WTC11 (cell line): Measurements from ENCODE around the gene AFF3. TPM values are rescaled to one million over a fixed set of nuclear protein-coding genes. Genes with fewer than 3 reads are reported as not detected.

Experiments used
- ATAC-seq: fragments of 200-7000 bp; cut with Tn5 transposase; 2 replicates; pipeline ENCODE4 v1.10.0; 2021; ENCODE audit warnings: mild to moderate bottlenecking, moderate library complexity
- CTCF ChIA-PET: fragments of 300-600 bp; sonication (Branson Sonifier 250); formaldehyde crosslinking; loops from one replicate; lab custom pipeline; 2021; ENCODE audit warnings: antibody characterized with exemption; lab: Charles Lee
- POLR2A ChIA-PET: fragments of 350-600 bp; sonication (Branson Sonifier 250); formaldehyde crosslinking; loops from one replicate; lab custom pipeline; 2021; ENCODE audit warnings: antibody characterized with exemption; lab: Charles Lee
- DNase-seq: peaks from one replicate; pipeline ENCODE4 v3.0.0; 2021; ENCODE audit warnings: low spot score
- H3K27ac Mint-ChIP-seq: 2 replicates; pipeline ENCODE4 v1.8.0; 2021; ENCODE audit warnings: mixed read lengths
- H3K27me3 Mint-ChIP-seq: 2 replicates; pipeline ENCODE4 v1.8.0; 2021; ENCODE audit warnings: low read depth, mild to moderate bottlenecking, moderate library complexity, mixed read lengths
- H3K36me3 Mint-ChIP-seq: 2 replicates; pipeline ENCODE4 v1.8.0; 2021; ENCODE audit warnings: mixed read lengths
- H3K4me1 Mint-ChIP-seq: 2 replicates; pipeline ENCODE4 v1.8.0; 2022; ENCODE audit warnings: mixed read lengths
- H3K4me3 Mint-ChIP-seq: 2 replicates; pipeline ENCODE4 v1.8.0; 2021; ENCODE audit warnings: mild to moderate bottlenecking, moderate library complexity, mixed read lengths
- H3K9me3 Mint-ChIP-seq: 2 replicates; pipeline ENCODE4 v1.8.0; 2021; ENCODE audit warnings: mixed read lengths
- AR ChIP-seq: fragments of 250-450 bp; sonication (Bioruptor Pico); IDR thresholded peaks from 2 replicates; pipeline ENCODE4 v1.9.0; 2021; ENCODE audit warnings: mild to moderate bottlenecking
- ATF1 ChIP-seq: sonication (generic); formaldehyde crosslinking; IDR thresholded peaks from 2 replicates; pipeline ENCODE4 v1.8.1; 2023; ENCODE audit warnings: mild to moderate bottlenecking, moderate library complexity, missing genetic modification reagents
- ATF2 ChIP-seq: sonication (generic); formaldehyde crosslinking; IDR thresholded peaks from 2 replicates; pipeline ENCODE4 v1.8.1; 2022; ENCODE audit warnings: low read depth, missing genetic modification reagents, borderline replicate concordance
- ELF4 ChIP-seq: sonication (generic); formaldehyde crosslinking; IDR thresholded peaks from 2 replicates; pipeline ENCODE4 v1.8.1; 2022; ENCODE audit warnings: low read depth, mild to moderate bottlenecking, moderate library complexity, missing genetic modification reagents
- FOXP1 ChIP-seq: sonication (generic); formaldehyde crosslinking; IDR thresholded peaks from 2 replicates; pipeline ENCODE4 v1.8.0; 2022; ENCODE audit warnings: missing genetic modification reagents, mild to moderate bottlenecking, moderate library complexity, borderline replicate concordance
- GRHL2 ChIP-seq: fragments of 250-450 bp; sonication (Bioruptor Pico); IDR thresholded peaks from 2 replicates; pipeline ENCODE4 v1.8.0; 2022; ENCODE audit warnings: mild to moderate bottlenecking, moderate library complexity; ENCODE audit not compliant: insufficient replicate concordance, severe bottlenecking
- HMGA2 ChIP-seq: fragments of 250-450 bp; sonication (Bioruptor Pico); IDR thresholded peaks from 2 replicates; pipeline ENCODE4 v1.4.0; 2021; ENCODE audit warnings: mild to moderate bottlenecking, moderate library complexity
- IRF1 ChIP-seq: sonication (generic); formaldehyde crosslinking; IDR thresholded peaks from 2 replicates; pipeline ENCODE4 v1.8.0; 2023; ENCODE audit warnings: missing genetic modification reagents
- IRF2 ChIP-seq: sonication (generic); formaldehyde crosslinking; IDR thresholded peaks from 2 replicates; pipeline ENCODE4 v1.8.0; 2022; ENCODE audit warnings: low read depth, missing genetic modification reagents, borderline replicate concordance
- MLX ChIP-seq: sonication (generic); formaldehyde crosslinking; IDR thresholded peaks from 2 replicates; pipeline ENCODE4 v1.8.1; 2023; ENCODE audit warnings: mild to moderate bottlenecking, missing genetic modification reagents, moderate library complexity
- NFE2L1 ChIP-seq: sonication (generic); formaldehyde crosslinking; IDR thresholded peaks from 2 replicates; pipeline ENCODE4 v1.8.1; 2023; ENCODE audit warnings: missing genetic modification reagents
- OVOL2 ChIP-seq: fragments of 250-450 bp; sonication (Bioruptor Pico); IDR thresholded peaks from 2 replicates; pipeline ENCODE4 v1.9.0; 2021; ENCODE audit warnings: mild to moderate bottlenecking, borderline replicate concordance
- SMAD4 ChIP-seq: sonication (generic); formaldehyde crosslinking; IDR thresholded peaks from 2 replicates; pipeline ENCODE4 v1.8.0; 2022; ENCODE audit warnings: mild to moderate bottlenecking, missing genetic modification reagents
- SP1 ChIP-seq: sonication (generic); formaldehyde crosslinking; conservative IDR thresholded peaks from 2 replicates; pipeline ENCODE4 v1.8.1; 2022; ENCODE audit warnings: missing genetic modification reagents
- TCF7 ChIP-seq: sonication (generic); formaldehyde crosslinking; IDR thresholded peaks from 2 replicates; pipeline ENCODE4 v1.8.0; 2022; ENCODE audit warnings: mild to moderate bottlenecking, low read depth, missing genetic modification reagents, moderate library complexity
- ZBTB21 ChIP-seq: sonication (generic); formaldehyde crosslinking; IDR thresholded peaks from 2 replicates; pipeline ENCODE4 v1.8.1; 2023; ENCODE audit warnings: mild to moderate bottlenecking, missing genetic modification reagents, borderline replicate concordance
- ZNF219 ChIP-seq: sonication (generic); formaldehyde crosslinking; IDR thresholded peaks from 2 replicates; pipeline ENCODE4 v1.8.0; 2023; ENCODE audit warnings: missing genetic modification reagents, mild to moderate bottlenecking, borderline replicate concordance
- ZNF317 ChIP-seq: sonication (generic); formaldehyde crosslinking; IDR thresholded peaks from 2 replicates; pipeline ENCODE4 v1.8.1; 2023; ENCODE audit warnings: low read depth, mild to moderate bottlenecking, moderate library complexity, missing genetic modification reagents, borderline replicate concordance
- ZNF423 ChIP-seq: fragments of 250-450 bp; sonication (Bioruptor Pico); IDR thresholded peaks from 2 replicates; pipeline ENCODE4 v2.1.2; 2022; ENCODE audit warnings: mild to moderate bottlenecking, moderate library complexity
- total RNA-seq: library from RNA; stranded (reverse); gene quantifications from 3 replicates; pipeline ENCODE4 v1.2.3, GENCODE V29; 2021
- TF ChIP-seq, protein P1 (sequence below): sonication (generic); formaldehyde crosslinking; IDR thresholded peaks from 2 replicates; pipeline ENCODE4 v1.8.1; 2023; ENCODE audit warnings: mild to moderate bottlenecking, missing genetic modification reagents
- TF ChIP-seq, protein P2 (sequence below): sonication (generic); formaldehyde crosslinking; IDR thresholded peaks from 2 replicates; pipeline ENCODE4 v1.8.0; 2023; ENCODE audit warnings: missing genetic modification reagents, mild to moderate bottlenecking, borderline replicate concordance
- TF ChIP-seq, protein P3 (sequence below): sonication (generic); formaldehyde crosslinking; IDR thresholded peaks from 2 replicates; pipeline ENCODE4 v1.8.0; 2022; ENCODE audit warnings: mild to moderate bottlenecking, missing genetic modification reagents

Gene AFF3
- total RNA-seq, 1 experiment from 2014 or later, result 1.2 TPM

DNA sequence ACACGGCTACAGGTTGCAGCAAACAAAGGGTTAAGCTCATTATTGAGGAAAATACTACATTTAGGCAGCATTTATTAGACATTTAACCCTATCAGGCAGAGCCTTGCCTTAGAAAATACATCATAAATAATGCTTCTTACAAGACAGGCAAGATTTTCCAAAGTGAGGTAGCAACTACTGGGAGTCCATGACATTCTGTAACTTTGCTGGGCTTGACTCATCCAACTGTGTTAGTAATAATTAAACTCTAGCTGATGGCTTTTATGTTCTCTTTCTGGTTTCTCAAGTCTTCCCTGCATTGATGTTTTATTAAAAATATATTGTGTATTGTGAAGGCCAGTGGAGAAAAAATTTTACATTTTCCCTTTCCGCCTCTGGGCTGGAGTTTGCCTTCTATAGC, 291.3 kb downstream of the AFF3 start:
- H3K27me3 Mint-ChIP-seq, result no peaks in the 10 kb centered on the region
- no peak for ATAC-seq
- H3K4me1 Mint-ChIP-seq, result no peaks in the 10 kb centered on the region
- TF ChIP-seq ZBTB21 (CRISPR knock-in tag) (no peak), OVOL2 (CRISPR knock-in tag) (no peak), IRF1 (CRISPR knock-in tag) (no peak), NFE2L1 (CRISPR knock-in tag) (no peak), ZNF317 (CRISPR knock-in tag) (no peak), ATF2 (no peak), MLX (no peak), SP1 (no peak)
- TF ChIP-seq, protein P1, sequence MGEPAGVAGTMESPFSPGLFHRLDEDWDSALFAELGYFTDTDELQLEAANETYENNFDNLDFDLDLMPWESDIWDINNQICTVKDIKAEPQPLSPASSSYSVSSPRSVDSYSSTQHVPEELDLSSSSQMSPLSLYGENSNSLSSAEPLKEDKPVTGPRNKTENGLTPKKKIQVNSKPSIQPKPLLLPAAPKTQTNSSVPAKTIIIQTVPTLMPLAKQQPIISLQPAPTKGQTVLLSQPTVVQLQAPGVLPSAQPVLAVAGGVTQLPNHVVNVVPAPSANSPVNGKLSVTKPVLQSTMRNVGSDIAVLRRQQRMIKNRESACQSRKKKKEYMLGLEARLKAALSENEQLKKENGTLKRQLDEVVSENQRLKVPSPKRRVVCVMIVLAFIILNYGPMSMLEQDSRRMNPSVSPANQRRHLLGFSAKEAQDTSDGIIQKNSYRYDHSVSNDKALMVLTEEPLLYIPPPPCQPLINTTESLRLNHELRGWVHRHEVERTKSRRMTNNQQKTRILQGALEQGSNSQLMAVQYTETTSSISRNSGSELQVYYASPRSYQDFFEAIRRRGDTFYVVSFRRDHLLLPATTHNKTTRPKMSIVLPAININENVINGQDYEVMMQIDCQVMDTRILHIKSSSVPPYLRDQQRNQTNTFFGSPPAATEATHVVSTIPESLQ (CRISPR knock-in tag), result no peak
- TF ChIP-seq, protein P2, sequence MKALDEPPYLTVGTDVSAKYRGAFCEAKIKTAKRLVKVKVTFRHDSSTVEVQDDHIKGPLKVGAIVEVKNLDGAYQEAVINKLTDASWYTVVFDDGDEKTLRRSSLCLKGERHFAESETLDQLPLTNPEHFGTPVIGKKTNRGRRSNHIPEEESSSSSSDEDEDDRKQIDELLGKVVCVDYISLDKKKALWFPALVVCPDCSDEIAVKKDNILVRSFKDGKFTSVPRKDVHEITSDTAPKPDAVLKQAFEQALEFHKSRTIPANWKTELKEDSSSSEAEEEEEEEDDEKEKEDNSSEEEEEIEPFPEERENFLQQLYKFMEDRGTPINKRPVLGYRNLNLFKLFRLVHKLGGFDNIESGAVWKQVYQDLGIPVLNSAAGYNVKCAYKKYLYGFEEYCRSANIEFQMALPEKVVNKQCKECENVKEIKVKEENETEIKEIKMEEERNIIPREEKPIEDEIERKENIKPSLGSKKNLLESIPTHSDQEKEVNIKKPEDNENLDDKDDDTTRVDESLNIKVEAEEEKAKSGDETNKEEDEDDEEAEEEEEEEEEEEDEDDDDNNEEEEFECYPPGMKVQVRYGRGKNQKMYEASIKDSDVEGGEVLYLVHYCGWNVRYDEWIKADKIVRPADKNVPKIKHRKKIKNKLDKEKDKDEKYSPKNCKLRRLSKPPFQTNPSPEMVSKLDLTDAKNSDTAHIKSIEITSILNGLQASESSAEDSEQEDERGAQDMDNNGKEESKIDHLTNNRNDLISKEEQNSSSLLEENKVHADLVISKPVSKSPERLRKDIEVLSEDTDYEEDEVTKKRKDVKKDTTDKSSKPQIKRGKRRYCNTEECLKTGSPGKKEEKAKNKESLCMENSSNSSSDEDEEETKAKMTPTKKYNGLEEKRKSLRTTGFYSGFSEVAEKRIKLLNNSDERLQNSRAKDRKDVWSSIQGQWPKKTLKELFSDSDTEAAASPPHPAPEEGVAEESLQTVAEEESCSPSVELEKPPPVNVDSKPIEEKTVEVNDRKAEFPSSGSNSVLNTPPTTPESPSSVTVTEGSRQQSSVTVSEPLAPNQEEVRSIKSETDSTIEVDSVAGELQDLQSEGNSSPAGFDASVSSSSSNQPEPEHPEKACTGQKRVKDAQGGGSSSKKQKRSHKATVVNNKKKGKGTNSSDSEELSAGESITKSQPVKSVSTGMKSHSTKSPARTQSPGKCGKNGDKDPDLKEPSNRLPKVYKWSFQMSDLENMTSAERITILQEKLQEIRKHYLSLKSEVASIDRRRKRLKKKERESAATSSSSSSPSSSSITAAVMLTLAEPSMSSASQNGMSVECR, result no peak
- TF ChIP-seq, all 79 proteins: peak for 0
- POLR2A ChIA-PET, result no interaction called here
- CTCF ChIA-PET, result no interaction called here
- no peaks in the 10 kb centered on the region for H3K36me3 Mint-ChIP-seq
- no peaks in the 10 kb centered on the region for H3K9me3 Mint-ChIP-seq
- H3K27ac Mint-ChIP-seq, result no peak overlapping the region
- DNase-seq, result no peak
- no peak overlapping the region for H3K4me3 Mint-ChIP-seq

GRCh38 chr2:99850084-99850710, 292.2 kb downstream of the AFF3 start:
- Mint-ChIP-seq H3K36me3 (no peaks in the 10 kb centered on the region), H3K4me1 (no peaks in the 10 kb centered on the region), H3K4me3 (no peak overlapping the region), H3K9me3 (no peaks in the 10 kb centered on the region), H3K27me3 (no peaks in the 10 kb centered on the region), H3K27ac (no peak overlapping the region)
- no peak for DNase-seq
- no peak for ATAC-seq
- ChIA-PET POLR2A (no interaction called here), CTCF (no interaction called here)
- TF ChIP-seq SMAD4 (CRISPR knock-in tag), result no peak
- TF ChIP-seq ELF4, result no peak
- TF ChIP-seq TCF7 (CRISPR knock-in tag), result no peak
- no peak for TF ChIP-seq ZNF423
- TF ChIP-seq IRF2 (CRISPR knock-in tag), result no peak
- TF ChIP-seq AR (CRISPR knock-in tag), result no peak
- TF ChIP-seq HMGA2 (CRISPR knock-in tag), result no peak
- TF ChIP-seq GRHL2 (CRISPR knock-in tag), result no peak
- no peak for TF ChIP-seq ZNF219 (CRISPR knock-in tag)
- TF ChIP-seq FOXP1 (CRISPR knock-in tag), result no peak
- TF ChIP-seq ATF1 (CRISPR knock-in tag), result no peak
- TF ChIP-seq, protein P3, sequence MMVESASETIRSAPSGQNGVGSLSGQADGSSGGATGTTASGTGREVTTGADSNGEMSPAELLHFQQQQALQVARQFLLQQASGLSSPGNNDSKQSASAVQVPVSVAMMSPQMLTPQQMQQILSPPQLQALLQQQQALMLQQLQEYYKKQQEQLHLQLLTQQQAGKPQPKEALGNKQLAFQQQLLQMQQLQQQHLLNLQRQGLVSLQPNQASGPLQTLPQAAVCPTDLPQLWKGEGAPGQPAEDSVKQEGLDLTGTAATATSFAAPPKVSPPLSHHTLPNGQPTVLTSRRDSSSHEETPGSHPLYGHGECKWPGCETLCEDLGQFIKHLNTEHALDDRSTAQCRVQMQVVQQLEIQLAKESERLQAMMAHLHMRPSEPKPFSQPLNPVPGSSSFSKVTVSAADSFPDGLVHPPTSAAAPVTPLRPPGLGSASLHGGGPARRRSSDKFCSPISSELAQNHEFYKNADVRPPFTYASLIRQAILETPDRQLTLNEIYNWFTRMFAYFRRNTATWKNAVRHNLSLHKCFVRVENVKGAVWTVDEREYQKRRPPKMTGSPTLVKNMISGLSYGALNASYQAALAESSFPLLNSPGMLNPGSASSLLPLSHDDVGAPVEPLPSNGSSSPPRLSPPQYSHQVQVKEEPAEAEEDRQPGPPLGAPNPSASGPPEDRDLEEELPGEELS (CRISPR knock-in tag), result no peak
